ENCODE results near the gene GALNT13. TPM values are rescaled to one million over a fixed set of nuclear protein-coding genes. Genes with fewer than 3 reads are reported as not detected.

GALNT13 gene
- total and polyA plus RNA-seq, 12 donors = 0.54 to 11.8 (median 3.1) TPM; not detected in 1

- H3K27ac ChIP-seq = no peak overlapping the region
- H3K4me3 ChIP-seq = no peak overlapping the region
- no peaks in the 10 kb centered on the region for H3K36me3 ChIP-seq (replicated peaks in 1 of 2)
- WGBS, 4 donors = 55 to 92% (median 84%) methylated on average over 2 to 3 of the region's 3 CpGs
- no peaks in the 10 kb centered on the region for H3K9me3 ChIP-seq (replicated peaks in 1 of 3)
- intact Hi-C loops (cut with DNase I) = no loop called here
- H3K4me1 ChIP-seq (replicated peaks in 1 of 2) = no peaks in the 10 kb centered on the region
- TF ChIP-seq POLR2A (IDR thresholded peaks at IDR 0.05) = no peak
- no peak for DNase-seq
- no peaks in the 10 kb centered on the region for H3K27me3 ChIP-seq
Observed at GRCh38 chr2:153912798-153913396, 41.2 kb downstream of the GALNT13 start.

GRCh38 chr2:153917570-153917969 is 45.8 kb downstream of the GALNT13 start:
- H3K4me3 ChIP-seq = no peak overlapping the region
- H3K27ac ChIP-seq = no peak overlapping the region
- no peaks in the 10 kb centered on the region for H3K36me3 ChIP-seq (replicated peaks in 1 of 2)
- H3K9me3 ChIP-seq (replicated peaks in 1 of 3) = no peaks in the 10 kb centered on the region
- no peaks in the 10 kb centered on the region for H3K4me1 ChIP-seq (replicated peaks in 1 of 2)
- H3K27me3 ChIP-seq = no peaks in the 10 kb centered on the region
- TF ChIP-seq POLR2A (IDR thresholded peaks at IDR 0.05) (no peak), CTCF (IDR thresholded peaks at IDR 0.05) (no peak)
- DNase-seq = no peak
- intact Hi-C loops (cut with DNase I) = no loop called here

GRCh38 chr2:153935511-153935910 is 63.8 kb downstream of the GALNT13 start:
- no peaks in the 10 kb centered on the region for H3K4me1 ChIP-seq (replicated peaks in 1 of 2)
- intact Hi-C loops (cut with DNase I) = no loop called here

GRCh38 chr2:153939124-153939796 is 67.5 kb downstream of the GALNT13 start:
- 57 to 70% (median 68%) methylated on average over 3 of the region's 3 CpGs for WGBS, 4 donors

More at GRCh38 chr2:153935511-153935910, 63.8 kb downstream of the GALNT13 start:
- no peak for DNase-seq
- H3K27me3 ChIP-seq = no peaks in the 10 kb centered on the region
- no peaks in the 10 kb centered on the region for H3K9me3 ChIP-seq (replicated peaks in 1 of 3)
- H3K4me3 ChIP-seq = no peak overlapping the region
- no peaks in the 10 kb centered on the region for H3K36me3 ChIP-seq (replicated peaks in 1 of 2)
- TF ChIP-seq CTCF (IDR thresholded peaks at IDR 0.05) (no peak), POLR2A (IDR thresholded peaks at IDR 0.05) (no peak)
- no peak overlapping the region for H3K27ac ChIP-seq

More at GRCh38 chr2:153939124-153939796, 67.5 kb downstream of the GALNT13 start:
- no peak for DNase-seq
- Histone ChIP-seq H3K4me3 (no peak overlapping the region), H3K9me3 (replicated peaks in 1 of 3) (no peaks in the 10 kb centered on the region), H3K27me3 (no peaks in the 10 kb centered on the region), H3K27ac (no peak overlapping the region), H3K4me1 (replicated peaks in 1 of 2) (no peaks in the 10 kb centered on the region), H3K36me3 (replicated peaks in 1 of 2) (no peaks in the 10 kb centered on the region)
- intact Hi-C loops (cut with DNase I) = no loop called here
- TF ChIP-seq POLR2A (IDR thresholded peaks at IDR 0.05) = no peak
- TF ChIP-seq CTCF (IDR thresholded peaks at IDR 0.05) = no peak

Data from adrenal gland (tissue), 12 donors.